Endodermal cell (in vitro differentiated cells): Measurements from ENCODE around the gene MPRIP. TPM values are rescaled to one million over a fixed set of nuclear protein-coding genes. Genes with fewer than 3 reads are reported as not detected.
"Not testable (repeated sequence)": the region's sequence is repeated elsewhere in the genome, so short reads cannot be mapped to it uniquely, and the experiment has no call there.

Experiments
- DNase-seq: peaks from one replicate; pipeline ENCODE4 v3.0.0-alpha.2; 2017
- H3K27ac ChIP-seq: 2 replicates; pipeline ENCODE4 v1.5.1; 2013; ENCODE audit warnings: mild to moderate bottlenecking, low read depth, low read length, moderate library complexity
- H3K27me3 ChIP-seq: 2 replicates; pipeline ENCODE4 v1.6.1; 2013; ENCODE audit warnings: mild to moderate bottlenecking, low read length, moderate library complexity; ENCODE audit not compliant: insufficient read depth, control insufficient read depth, poor library complexity, severe bottlenecking
- H3K36me3 ChIP-seq: 2 replicates; pipeline ENCODE4 v1.7.0; 2013; ENCODE audit warnings: mild to moderate bottlenecking, low read length, moderate library complexity; ENCODE audit not compliant: control insufficient read depth, insufficient read depth
- H3K4me1 ChIP-seq: one replicate; pipeline ENCODE4 v1.7.0; 2013; ENCODE audit warnings: low read length; ENCODE audit not compliant: control insufficient read depth, insufficient read depth
- H3K4me3 ChIP-seq: 2 replicates; pipeline ENCODE4 v1.5.1; 2013; ENCODE audit warnings: mild to moderate bottlenecking, low read length, moderate library complexity
- H3K9ac ChIP-seq: 2 replicates; pipeline ENCODE4 v1.6.1; 2013; ENCODE audit warnings: mild to moderate bottlenecking, low read length, moderate library complexity; ENCODE audit not compliant: poor library complexity, severe bottlenecking; ENCODE audit errors: extremely low read depth
- H3K9me3 ChIP-seq: 2 replicates; pipeline ENCODE4 v1.6.1; 2013; ENCODE audit warnings: mild to moderate bottlenecking, low read length, moderate library complexity; ENCODE audit not compliant: control insufficient read depth
- H3K27ac Mint-ChIP-seq: 2 replicates; pipeline ENCODE4 v1.8.0; 2020; ENCODE audit warnings: mixed read lengths
- H3K27me3 Mint-ChIP-seq: 2 replicates; pipeline ENCODE4 v1.8.0; 2021; ENCODE audit warnings: mild to moderate bottlenecking, mixed read lengths; ENCODE audit not compliant: insufficient read depth
- H3K36me3 Mint-ChIP-seq: 2 replicates; pipeline ENCODE4 v1.8.0; 2020; ENCODE audit warnings: low read depth, mixed read lengths
- H3K4me1 Mint-ChIP-seq: 2 replicates; pipeline ENCODE4 v1.8.0; 2020; ENCODE audit warnings: mixed read lengths
- H3K4me3 Mint-ChIP-seq: 2 replicates; pipeline ENCODE4 v1.8.0; 2020; ENCODE audit warnings: mild to moderate bottlenecking, moderate library complexity, mixed read lengths
- H3K9me3 Mint-ChIP-seq: 2 replicates; pipeline ENCODE4 v1.8.0; 2020; ENCODE audit warnings: mild to moderate bottlenecking, mixed read lengths
- WGBS, 2 experiments: methylation state at CpG; one replicate each; pipeline versions ENCODE4 v1.1.5 to v1.1.7; 2013; ENCODE audit warnings: missing lambda C conversion rate in 2 of 2, mixed read lengths in 1 of 2; ENCODE audit not compliant: insufficient coverage in 1 of 2, insufficient read length in 1 of 2; 5-methylcytosine and 5-hydroxymethylcytosine counted together
- total RNA-seq, 2 donors: library from RNA; stranded (reverse); fragmentation: NEBNext Ultra II Directional in 1 of 2; extraction: Animal tissue kit (Norgen Biotek cat#: 25700) in 1 of 2; gene quantifications; 2 replicates in 1 of 2; 3 replicates in 1 of 2; pipeline ENCODE4 v1.2.1, GENCODE V29; 2021
- TF ChIP-seq, protein P1 (sequence below): fragments of 200-600 bp; sonication (generic); conservative IDR thresholded peaks from 2 replicates; pipeline ENCODE4 v1.5.0; 2021; ENCODE audit warnings: antibody characterized with exemption, mild to moderate bottlenecking

MPRIP gene
- total RNA-seq, 2 donors from 2014 or later, result 154 to 155 TPM

- Mint-ChIP-seq H3K27ac (no peak overlapping the region), H3K36me3 (no peaks in the 10 kb centered on the region), H3K27me3 (peaks cover 3% of the 10 kb centered on the region), H3K4me1 (no peaks in the 10 kb centered on the region), H3K9me3 (no peaks in the 10 kb centered on the region), H3K4me3 (no peak overlapping the region)
- Histone ChIP-seq H3K27me3 (no peaks in the 10 kb centered on the region), H3K27ac (no peak overlapping the region), H3K9me3 (no peaks in the 10 kb centered on the region), H3K36me3 (no peaks in the 10 kb centered on the region), H3K4me1 (no peaks in the 10 kb centered on the region), H3K9ac (no peak overlapping the region), H3K4me3 (no peak overlapping the region)
- peak; percentile 39 for DNase-seq
- TF ChIP-seq, protein P1, sequence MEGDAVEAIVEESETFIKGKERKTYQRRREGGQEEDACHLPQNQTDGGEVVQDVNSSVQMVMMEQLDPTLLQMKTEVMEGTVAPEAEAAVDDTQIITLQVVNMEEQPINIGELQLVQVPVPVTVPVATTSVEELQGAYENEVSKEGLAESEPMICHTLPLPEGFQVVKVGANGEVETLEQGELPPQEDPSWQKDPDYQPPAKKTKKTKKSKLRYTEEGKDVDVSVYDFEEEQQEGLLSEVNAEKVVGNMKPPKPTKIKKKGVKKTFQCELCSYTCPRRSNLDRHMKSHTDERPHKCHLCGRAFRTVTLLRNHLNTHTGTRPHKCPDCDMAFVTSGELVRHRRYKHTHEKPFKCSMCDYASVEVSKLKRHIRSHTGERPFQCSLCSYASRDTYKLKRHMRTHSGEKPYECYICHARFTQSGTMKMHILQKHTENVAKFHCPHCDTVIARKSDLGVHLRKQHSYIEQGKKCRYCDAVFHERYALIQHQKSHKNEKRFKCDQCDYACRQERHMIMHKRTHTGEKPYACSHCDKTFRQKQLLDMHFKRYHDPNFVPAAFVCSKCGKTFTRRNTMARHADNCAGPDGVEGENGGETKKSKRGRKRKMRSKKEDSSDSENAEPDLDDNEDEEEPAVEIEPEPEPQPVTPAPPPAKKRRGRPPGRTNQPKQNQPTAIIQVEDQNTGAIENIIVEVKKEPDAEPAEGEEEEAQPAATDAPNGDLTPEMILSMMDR, result no peak
- WGBS, 2 experiments, result 92 to 100% methylated on average over 4 to 6 of the region's 6 CpGs
Measured at GRCh38 chr17:17015230-17015629, 27.0 kb upstream of the MPRIP start.

GRCh38 chr17:17016199-17017197 lies 25.8 kb upstream of the MPRIP start:
- H3K27ac Mint-ChIP-seq, DNase-seq, H3K9ac ChIP-seq, H3K4me1 ChIP-seq, H3K4me3 ChIP-seq, H3K4me3 Mint-ChIP-seq, H3K9me3 ChIP-seq, H3K36me3 ChIP-seq, H3K9me3 Mint-ChIP-seq, H3K36me3 Mint-ChIP-seq, H3K27me3 Mint-ChIP-seq, H3K27me3 ChIP-seq, H3K27ac ChIP-seq, H3K4me1 Mint-ChIP-seq: not testable (repeated sequence)
- WGBS, 2 experiments, result 92 to 94% methylated on average over 3 to 8 of the region's 8 CpGs

- Histone ChIP-seq H3K27ac (no peak overlapping the region), H3K4me3 (no peak overlapping the region), H3K4me1 (no peaks in the 10 kb centered on the region), H3K9ac (no peak overlapping the region), H3K27me3 (no peaks in the 10 kb centered on the region), H3K9me3 (no peaks in the 10 kb centered on the region), H3K36me3 (no peaks in the 10 kb centered on the region)
- Mint-ChIP-seq H3K9me3 (no peaks in the 10 kb centered on the region), H3K27me3 (peaks cover 3% of the 10 kb centered on the region), H3K4me3 (no peak overlapping the region), H3K36me3 (no peaks in the 10 kb centered on the region), H3K4me1 (peaks cover 4% of the 10 kb centered on the region), H3K27ac (no peak overlapping the region)
- TF ChIP-seq, protein P1, result no peak
- WGBS, 2 experiments, result 94 to 100% methylated on average over 5 to 8 of the region's 8 CpGs
- no peak for DNase-seq
Measured at GRCh38 chr17:17017343-17018014, 24.8 kb upstream of the MPRIP start.
